Measurements from ENCODE around the gene AOPEP. TPM values are rescaled to one million over a fixed set of nuclear protein-coding genes. Genes with fewer than 3 reads are reported as not detected.

Gene AOPEP
- total RNA-seq, 1 experiment from 2014 or later, result 32.4 TPM

- no peak for TF ChIP-seq CTCF (IDR thresholded peaks at IDR 0.05; ENCODE audit: unreplicated experiment)
- ChIA-PET CTCF (interaction anchor here (0.6 to 1.7 kb wide), 4 partner anchors 10 to 1179 kb away, joined by 3 to 5 read pairs (median 4); no protein-coding TSS in a partner anchor), POLR2A (interaction anchor here (0.6 to 1.2 kb wide), 4 partner anchors 9 to 227 kb away, joined by 3 to 4 read pairs (median 3); no protein-coding TSS in a partner anchor)
- Mint-ChIP-seq H3K4me3 (ENCODE audit: unreplicated experiment) (no peak overlapping the region), H3K36me3 (ENCODE audit: insufficient read depth, unreplicated experiment) (peaks cover 90% of the 10 kb centered on the region), H3K27me3 (ENCODE audit: insufficient read depth, unreplicated experiment) (no peaks in the 10 kb centered on the region), H3K4me1 (ENCODE audit: insufficient read depth, unreplicated experiment) (peaks cover 27% of the 10 kb centered on the region), H3K27ac (ENCODE audit: low read depth, unreplicated experiment) (no peak overlapping the region), H3K9me3 (ENCODE audit: unreplicated experiment) (no peaks in the 10 kb centered on the region)
- intact Hi-C loops (cut with micrococcal nuclease), result no loop called here
- BruUV-seq (replicated peaks), result no TSS peak
- no peak for DNase-seq (ENCODE audit: unreplicated experiment)
Measured at GRCh38 chr9:95032580-95033341, 306.3 kb downstream of the AOPEP start.

GRCh38 chr9:95035846-95036245 lies 309.3 kb downstream of the AOPEP start:
- intact Hi-C loops (cut with micrococcal nuclease), result no loop called here
- no peak for TF ChIP-seq CTCF (IDR thresholded peaks at IDR 0.05; ENCODE audit: unreplicated experiment)
- no peaks in the 10 kb centered on the region for H3K9me3 Mint-ChIP-seq (ENCODE audit: unreplicated experiment)
- no peak overlapping the region for H3K4me3 Mint-ChIP-seq (ENCODE audit: unreplicated experiment)
- no peaks in the 10 kb centered on the region for H3K27me3 Mint-ChIP-seq (ENCODE audit: insufficient read depth, unreplicated experiment)
- DNase-seq (ENCODE audit: unreplicated experiment), result no peak
- POLR2A ChIA-PET, result no interaction called here
- CTCF ChIA-PET, result no interaction called here
- H3K4me1 Mint-ChIP-seq (ENCODE audit: insufficient read depth, unreplicated experiment), result peaks cover 30% of the 10 kb centered on the region
- H3K27ac Mint-ChIP-seq (ENCODE audit: low read depth, unreplicated experiment), result no peak overlapping the region
- peaks cover 83% of the 10 kb centered on the region for H3K36me3 Mint-ChIP-seq (ENCODE audit: insufficient read depth, unreplicated experiment)
- BruUV-seq (replicated peaks), result no TSS peak

- CTCF ChIA-PET, result interaction anchor here (0.9 to 1.1 kb wide), 3 partner anchors 10 to 95 kb away, joined by 3 to 4 read pairs (median 3); no protein-coding TSS in a partner anchor
- no peaks in the 10 kb centered on the region for H3K27me3 Mint-ChIP-seq (ENCODE audit: insufficient read depth, unreplicated experiment)
- peaks cover 79% of the 10 kb centered on the region for H3K36me3 Mint-ChIP-seq (ENCODE audit: insufficient read depth, unreplicated experiment)
- no peak overlapping the region for H3K27ac Mint-ChIP-seq (ENCODE audit: low read depth, unreplicated experiment)
- H3K9me3 Mint-ChIP-seq (ENCODE audit: unreplicated experiment), result no peaks in the 10 kb centered on the region
- no peak for DNase-seq (ENCODE audit: unreplicated experiment)
- BruUV-seq (replicated peaks), result no TSS peak
- TF ChIP-seq CTCF (IDR thresholded peaks at IDR 0.05; ENCODE audit: unreplicated experiment), result no peak
- intact Hi-C loops (cut with micrococcal nuclease), result no loop called here
- H3K4me1 Mint-ChIP-seq (ENCODE audit: insufficient read depth, unreplicated experiment), result peaks cover 26% of the 10 kb centered on the region
- POLR2A ChIA-PET, result interaction anchor here (0.7 to 4.4 kb wide), 7 partner anchors 8 to 253 kb away, joined by 3 to 29 read pairs (median 3); no protein-coding TSS in a partner anchor
- H3K4me3 Mint-ChIP-seq (ENCODE audit: unreplicated experiment), result no peak overlapping the region
Measured at GRCh38 chr9:95036676-95037075, 310.2 kb downstream of the AOPEP start.

- H3K36me3 Mint-ChIP-seq (ENCODE audit: insufficient read depth, unreplicated experiment), result peaks cover 76% of the 10 kb centered on the region
- ChIA-PET POLR2A (interaction anchor here (0.6 to 4.4 kb wide), 9 partner anchors 10 to 254 kb away, joined by 3 to 29 read pairs (median 3); no protein-coding TSS in a partner anchor), CTCF (interaction anchor here (0.9 to 1.1 kb wide), 3 partner anchors 11 to 93 kb away, joined by 3 to 4 read pairs (median 3); no protein-coding TSS in a partner anchor)
- no peak overlapping the region for H3K27ac Mint-ChIP-seq (ENCODE audit: low read depth, unreplicated experiment)
- intact Hi-C loops (cut with micrococcal nuclease), result no loop called here
- no peaks in the 10 kb centered on the region for H3K9me3 Mint-ChIP-seq (ENCODE audit: unreplicated experiment)
- BruUV-seq (replicated peaks), result no TSS peak
- no peak for DNase-seq (ENCODE audit: unreplicated experiment)
- H3K4me1 Mint-ChIP-seq (ENCODE audit: insufficient read depth, unreplicated experiment), result peaks cover 21% of the 10 kb centered on the region
- no peak overlapping the region for H3K4me3 Mint-ChIP-seq (ENCODE audit: unreplicated experiment)
- no peak for TF ChIP-seq CTCF (IDR thresholded peaks at IDR 0.05; ENCODE audit: unreplicated experiment)
- H3K27me3 Mint-ChIP-seq (ENCODE audit: insufficient read depth, unreplicated experiment), result no peaks in the 10 kb centered on the region
Measured at GRCh38 chr9:95037789-95038521, 311.5 kb downstream of the AOPEP start.

Data from MCF 10A (cell line).